HepG2 (cell line): Measurements from ENCODE around the gene EEFSEC.

Experiments used
- CREB3 ChIP-seq: sonication (generic); formaldehyde crosslinking; IDR thresholded peaks from 2 replicates; pipeline ENCODE4 v1.5.0; 2020; ENCODE audit warnings: missing genetic modification reagents
- CTCF ChIP-seq: sonication (generic); formaldehyde crosslinking; IDR thresholded peaks from 2 replicates; pipeline ENCODE4 v1.5.0; 2020; ENCODE audit warnings: mild to moderate bottlenecking, missing genetic modification reagents, moderate library complexity
- E2F1 ChIP-seq: sonication (generic); formaldehyde crosslinking; IDR thresholded peaks from 2 replicates; pipeline ENCODE4 v1.5.0; 2020; ENCODE audit warnings: missing genetic modification reagents
- HMGXB4 ChIP-seq, 2 experiments: sonication (generic) in 1 of 2; formaldehyde crosslinking in 1 of 2; IDR thresholded peaks; 2 replicates each; pipeline versions ENCODE4 v1.4.0 to v1.6.1; 2018 to 2020; ENCODE audit warnings: missing genetic modification reagents in 2 of 2, borderline replicate concordance in 1 of 2, low read depth in 1 of 2, mild to moderate bottlenecking in 1 of 2, missing biosample characterization in 1 of 2
- MAX ChIP-seq: IDR thresholded peaks from 2 replicates; pipeline ENCODE4 v1.6.1; 2012; ENCODE audit warnings: inconsistent platforms
- MBNL3 ChIP-seq: fragments of 250-450 bp; sonication (Bioruptor Pico); conservative IDR thresholded peaks from 2 replicates; pipeline ENCODE4 v1.8.0; 2022; ENCODE audit warnings: mild to moderate bottlenecking, inconsistent platforms
- MTA3 ChIP-seq: sonication (generic); formaldehyde crosslinking; IDR thresholded peaks from 2 replicates; pipeline ENCODE4 v1.4.0; 2020; ENCODE audit warnings: missing genetic modification reagents
- SMARCC2 ChIP-seq: fragments of 450-650 bp; IDR thresholded peaks from 2 replicates; pipeline ENCODE4 v1.6.1; 2017; ENCODE audit warnings: antibody characterized with exemption, mild to moderate bottlenecking
- TFDP2 ChIP-seq: sonication (generic); formaldehyde crosslinking; IDR thresholded peaks from 2 replicates; pipeline ENCODE4 v1.4.0; 2020; ENCODE audit warnings: missing genetic modification reagents
- ZBTB43 ChIP-seq: sonication (generic); formaldehyde crosslinking; conservative IDR thresholded peaks from 2 replicates; pipeline ENCODE4 v1.4.0; 2020; ENCODE audit warnings: missing genetic modification reagents
- ZNF207 ChIP-seq: fragments of 450-650 bp; IDR thresholded peaks from 2 replicates; pipeline ENCODE4 v1.6.1; 2016; ENCODE audit warnings: antibody characterized with exemption, borderline replicate concordance

GRCh38 chr3:128449111-128449638 is 295.9 kb downstream of the EEFSEC start:
- no peak for TF ChIP-seq E2F1 (CRISPR knock-in tag)
- TF ChIP-seq TFDP2 (CRISPR knock-in tag) = no peak
- TF ChIP-seq SMARCC2 = no peak
- TF ChIP-seq MTA3 (CRISPR knock-in tag) = no peak
- no peak for TF ChIP-seq CTCF (CRISPR knock-in tag)
- TF ChIP-seq ZBTB43 (CRISPR knock-in tag) = no peak
- no peak for TF ChIP-seq MAX
- TF ChIP-seq HMGXB4 (CRISPR knock-in tag; IDR thresholded peaks at IDR 0.05; ENCODE audit: borderline replicate concordance in 1 of 2, low read depth in 1 of 2) = no peak
- no peak for TF ChIP-seq CREB3 (CRISPR knock-in tag)
- TF ChIP-seq ZNF207 = no peak
- no peak for TF ChIP-seq MBNL3 (CRISPR knock-in tag)
